Measurements from ENCODE around the gene STAG1.

DNA sequence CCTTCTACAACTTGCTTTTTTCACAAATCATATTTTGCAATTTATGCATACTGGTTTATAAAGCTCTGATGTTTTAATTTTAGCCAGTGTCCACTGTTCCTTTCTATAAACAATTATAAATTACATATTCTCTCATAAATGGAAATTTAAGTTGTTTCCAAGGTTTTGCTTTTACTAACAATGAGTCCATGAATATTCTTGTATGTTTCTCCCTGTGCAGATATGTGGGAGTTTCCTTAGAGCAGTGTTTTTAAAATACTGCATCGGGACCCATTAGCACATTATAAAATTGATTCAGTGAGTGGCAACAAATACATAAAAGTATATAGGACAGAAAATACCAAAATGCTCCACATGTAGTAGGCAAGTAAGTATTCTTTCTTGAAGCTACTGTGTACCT is 266.4 kb downstream of the STAG1 start:
- TF ChIP-seq, protein P1, sequence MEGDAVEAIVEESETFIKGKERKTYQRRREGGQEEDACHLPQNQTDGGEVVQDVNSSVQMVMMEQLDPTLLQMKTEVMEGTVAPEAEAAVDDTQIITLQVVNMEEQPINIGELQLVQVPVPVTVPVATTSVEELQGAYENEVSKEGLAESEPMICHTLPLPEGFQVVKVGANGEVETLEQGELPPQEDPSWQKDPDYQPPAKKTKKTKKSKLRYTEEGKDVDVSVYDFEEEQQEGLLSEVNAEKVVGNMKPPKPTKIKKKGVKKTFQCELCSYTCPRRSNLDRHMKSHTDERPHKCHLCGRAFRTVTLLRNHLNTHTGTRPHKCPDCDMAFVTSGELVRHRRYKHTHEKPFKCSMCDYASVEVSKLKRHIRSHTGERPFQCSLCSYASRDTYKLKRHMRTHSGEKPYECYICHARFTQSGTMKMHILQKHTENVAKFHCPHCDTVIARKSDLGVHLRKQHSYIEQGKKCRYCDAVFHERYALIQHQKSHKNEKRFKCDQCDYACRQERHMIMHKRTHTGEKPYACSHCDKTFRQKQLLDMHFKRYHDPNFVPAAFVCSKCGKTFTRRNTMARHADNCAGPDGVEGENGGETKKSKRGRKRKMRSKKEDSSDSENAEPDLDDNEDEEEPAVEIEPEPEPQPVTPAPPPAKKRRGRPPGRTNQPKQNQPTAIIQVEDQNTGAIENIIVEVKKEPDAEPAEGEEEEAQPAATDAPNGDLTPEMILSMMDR (IDR thresholded peaks at IDR 0.05; ENCODE audit: insufficient read depth, low read length, poor library complexity, severe bottlenecking) = no peak
- TF ChIP-seq EZH2phosphoT487 (conservative IDR thresholded peaks at IDR 0.05; ENCODE audit: low read length) = no peak

Measured in SU-DHL-6 (cell line).